Amniotic epithelial cell (primary cell): ENCODE measurements around the gene RADIL.

Source experiments
- DNase-seq: peaks from one replicate; pipeline ENCODE4 v3.0.0-alpha.2; 2010; ENCODE audit warnings: low read depth

RADIL gene

DNA sequence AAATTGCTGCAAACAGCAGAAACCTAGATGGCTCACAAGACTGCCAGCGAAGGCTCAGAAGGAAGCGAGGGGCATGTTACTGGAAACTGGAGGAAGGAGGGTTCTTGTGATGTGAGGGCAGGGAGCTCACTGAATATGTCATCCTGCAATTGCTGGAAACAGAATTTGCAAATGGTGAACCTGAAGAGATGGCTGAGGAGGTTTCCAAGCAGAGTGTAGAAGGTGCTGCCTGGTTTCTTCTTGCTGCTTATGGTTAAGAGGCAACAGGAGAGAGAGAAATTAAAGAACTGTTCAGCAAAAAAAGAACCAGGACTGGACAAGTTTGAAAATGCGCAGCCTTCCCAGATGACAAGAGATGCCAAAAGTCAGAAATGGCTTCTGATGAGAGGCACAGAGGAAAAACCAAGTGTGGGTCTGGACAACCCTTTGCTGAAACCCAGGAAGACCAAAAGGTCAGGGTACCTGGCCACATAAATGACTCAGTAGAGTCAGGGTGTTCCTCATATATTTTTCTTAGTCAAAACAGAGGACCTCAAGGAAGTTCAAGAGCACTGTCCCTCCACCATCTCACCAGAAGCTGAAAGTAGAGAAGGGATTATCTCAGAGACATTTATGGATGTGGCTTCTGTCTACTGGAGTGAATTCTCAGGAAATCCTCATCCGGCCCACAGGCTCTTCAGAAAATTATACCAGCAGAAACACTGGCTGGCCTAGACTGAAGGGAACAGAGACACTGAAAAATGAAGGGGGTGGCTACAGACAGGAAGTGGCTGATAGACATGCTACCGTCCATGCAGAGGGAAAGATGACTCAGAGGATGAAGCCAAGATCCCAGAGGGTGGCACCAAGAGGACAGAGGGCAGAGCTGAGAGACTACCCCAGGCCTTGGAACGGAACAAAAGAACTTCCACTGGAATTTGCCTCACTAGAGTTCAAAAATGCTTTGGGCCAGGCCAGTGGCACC is 31.8 kb downstream of the RADIL start:
- peak; percentile 10 for DNase-seq

DNA sequence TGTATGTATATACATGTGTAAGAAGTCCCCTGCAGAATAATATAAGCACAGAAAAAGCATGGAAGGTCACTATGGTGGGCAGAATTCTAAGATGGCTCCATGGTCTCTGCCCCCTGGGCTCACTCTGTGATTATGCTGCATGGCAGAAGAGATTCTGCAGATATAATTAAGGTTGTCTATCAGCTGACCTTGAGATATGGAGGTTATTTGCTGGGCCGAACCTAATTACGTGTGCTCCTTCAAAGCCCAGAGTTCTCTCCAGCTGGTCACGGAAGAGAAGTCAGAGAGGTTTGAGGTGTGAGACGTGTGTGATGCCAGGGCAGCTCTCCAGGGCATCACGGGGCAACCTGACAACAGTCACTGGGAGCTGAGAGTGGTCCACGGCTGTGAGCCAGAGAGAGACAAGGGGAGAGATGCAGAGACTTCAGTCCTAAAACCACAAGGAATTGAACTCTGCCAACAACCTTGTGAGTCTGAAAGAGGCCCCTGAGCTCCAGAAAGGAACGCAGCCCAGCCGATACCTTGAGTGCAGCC is 33.2 kb downstream of the RADIL start:
- no peak for DNase-seq

DNA sequence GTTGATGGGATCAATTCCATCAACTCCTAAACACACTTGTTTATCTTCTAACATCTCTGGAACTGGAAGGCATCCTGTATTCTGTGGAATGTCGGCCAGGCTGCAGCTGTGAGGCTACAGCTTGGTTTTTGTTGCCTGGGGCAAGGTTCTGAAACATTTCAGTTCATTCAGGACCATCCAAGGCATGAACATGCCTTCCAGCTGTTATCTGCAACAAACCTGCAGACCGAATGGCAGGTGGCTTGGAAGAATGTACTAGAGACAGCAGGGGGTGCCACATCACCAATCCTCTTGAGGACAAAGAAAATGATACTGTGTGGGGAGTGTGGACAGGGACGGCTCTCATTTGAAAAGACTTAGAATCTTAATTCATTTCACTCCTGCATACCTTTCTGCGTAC is 34.1 kb downstream of the RADIL start:
- DNase-seq: peak; percentile 32

DNA sequence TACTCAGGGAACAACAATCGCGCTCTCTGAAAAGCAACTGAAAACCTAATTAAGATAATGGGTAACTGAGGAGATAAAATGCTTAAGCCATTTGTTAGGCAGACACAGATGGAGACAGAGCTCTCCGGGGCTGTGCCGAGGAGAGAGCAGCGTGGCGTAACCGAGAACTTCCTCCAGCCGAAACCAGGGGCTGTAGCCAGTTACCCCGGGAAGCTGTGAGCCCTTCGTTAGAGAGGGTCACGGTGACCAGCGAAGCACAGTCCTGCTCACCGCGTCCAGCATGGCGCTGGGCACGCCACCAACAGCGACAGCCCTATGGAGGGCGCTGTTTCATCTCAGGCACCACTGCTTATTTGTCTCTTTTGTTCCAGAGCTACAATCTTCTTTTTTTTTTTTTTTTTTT is 37.8 kb downstream of the RADIL start:
- no peak for DNase-seq

DNA sequence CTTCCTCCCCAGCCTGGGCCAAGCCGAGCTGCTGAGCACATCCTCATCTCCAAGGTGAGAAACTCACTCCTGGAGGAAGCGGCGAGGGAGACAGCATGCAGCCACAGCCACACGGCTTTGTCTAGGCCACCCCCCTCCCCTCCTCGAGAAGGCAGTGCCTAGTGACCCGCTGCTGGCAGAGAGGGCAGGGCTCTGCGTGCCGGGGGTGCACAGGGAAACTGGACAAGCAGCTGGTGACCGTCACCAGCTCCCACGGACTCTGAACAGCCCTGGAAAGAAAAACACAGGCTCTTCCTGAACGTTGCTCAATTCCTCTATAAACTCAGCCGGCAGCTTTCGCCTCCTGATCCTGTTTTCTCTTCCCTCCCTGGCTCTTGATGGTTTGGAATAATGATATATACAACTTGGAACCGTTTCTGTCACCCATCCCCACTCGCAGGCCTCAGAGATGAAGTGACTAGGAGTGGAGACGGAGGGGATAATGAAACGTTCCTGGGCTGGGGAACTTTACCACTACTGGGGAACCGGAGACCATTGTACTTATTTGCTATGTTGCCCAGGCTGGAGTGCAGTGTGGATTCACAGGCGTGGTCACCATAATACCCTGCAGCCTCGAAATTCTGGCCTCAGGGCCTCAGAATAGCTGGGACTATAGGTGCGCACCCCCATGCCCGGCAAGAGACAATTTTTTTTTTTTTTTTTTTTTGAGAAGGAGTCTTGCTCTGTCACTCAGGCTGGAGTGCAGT is 41.0 kb downstream of the RADIL start:
- no peak for DNase-seq

DNA sequence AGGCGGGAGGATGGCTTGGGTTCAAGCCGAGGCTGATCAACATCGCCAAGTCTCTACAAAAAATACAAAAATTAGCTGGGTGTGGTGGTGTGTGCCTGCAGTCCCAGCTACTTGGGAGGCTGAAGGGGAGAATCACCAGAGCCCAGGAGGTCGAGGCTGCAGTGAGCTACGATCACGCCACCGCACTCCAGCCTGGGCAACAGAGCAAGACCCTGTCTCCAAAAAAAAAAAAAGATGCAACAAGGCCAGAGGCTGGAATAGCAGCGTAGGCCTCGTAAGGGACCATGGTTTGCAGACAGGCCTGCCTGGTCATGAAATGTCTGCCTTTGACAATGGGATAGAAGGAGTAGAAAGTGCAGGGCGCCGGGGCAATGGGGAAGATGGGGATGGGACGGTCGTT is 41.7 kb downstream of the RADIL start:
- no peak for DNase-seq

DNA sequence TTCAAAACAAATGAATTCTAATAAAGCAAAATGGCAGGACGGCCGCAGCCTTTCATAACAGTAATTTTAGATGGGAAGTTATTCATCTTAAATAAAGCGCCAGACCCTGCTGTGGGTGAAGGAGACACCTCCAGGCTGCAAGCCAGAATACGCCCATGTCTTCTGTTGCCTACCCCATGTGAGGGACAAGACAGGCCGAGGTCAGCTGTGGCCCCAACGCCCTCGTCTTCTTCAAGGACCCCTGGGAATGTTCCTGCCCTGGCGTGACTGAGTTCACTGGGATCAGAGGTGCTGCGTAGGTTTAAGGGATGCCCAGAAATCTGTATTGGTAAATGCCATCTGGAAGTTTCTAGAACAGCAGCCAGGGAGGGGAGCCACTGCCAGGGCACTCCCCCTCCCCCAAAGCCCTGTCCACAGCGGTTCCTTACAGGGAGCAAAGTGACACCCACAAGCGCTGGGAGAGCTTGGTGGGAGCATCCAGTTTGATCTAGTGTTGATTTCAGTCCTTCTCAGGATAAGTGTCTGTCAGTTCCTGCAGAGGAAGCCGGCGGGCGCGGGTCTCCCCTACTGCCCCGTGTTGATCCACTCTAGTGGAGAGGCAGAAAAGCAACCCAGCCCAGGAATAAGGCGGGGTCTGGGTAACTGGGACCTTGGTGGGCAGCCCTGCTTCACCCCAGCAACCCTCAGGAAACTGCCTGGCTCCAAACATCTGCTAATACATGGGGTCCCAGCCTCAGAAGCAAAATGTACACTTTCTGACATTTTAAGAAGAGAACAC is 42.3 kb downstream of the RADIL start:
- no peak for DNase-seq

DNA sequence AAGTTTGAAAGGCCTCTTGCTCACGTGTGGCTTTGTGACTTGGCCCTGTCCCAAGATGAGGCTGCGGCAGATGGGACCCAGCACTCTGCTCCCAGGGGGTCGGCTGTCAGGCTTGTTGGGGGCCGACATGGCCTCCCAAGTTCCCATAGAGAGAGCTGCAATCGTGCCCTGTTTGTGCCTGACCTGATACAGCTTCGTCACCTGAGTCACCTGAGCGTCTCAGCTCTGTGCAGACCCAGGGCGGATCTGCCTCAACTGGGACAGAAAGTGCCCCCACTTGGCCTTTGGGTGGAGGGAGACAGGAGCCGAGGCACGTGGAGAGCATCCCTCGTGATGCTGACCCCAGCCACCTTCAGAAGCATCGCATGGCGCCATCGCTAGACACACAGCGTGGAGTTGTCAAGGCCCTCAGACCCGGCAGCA is 43.4 kb downstream of the RADIL start:
- DNase-seq: no peak

DNA sequence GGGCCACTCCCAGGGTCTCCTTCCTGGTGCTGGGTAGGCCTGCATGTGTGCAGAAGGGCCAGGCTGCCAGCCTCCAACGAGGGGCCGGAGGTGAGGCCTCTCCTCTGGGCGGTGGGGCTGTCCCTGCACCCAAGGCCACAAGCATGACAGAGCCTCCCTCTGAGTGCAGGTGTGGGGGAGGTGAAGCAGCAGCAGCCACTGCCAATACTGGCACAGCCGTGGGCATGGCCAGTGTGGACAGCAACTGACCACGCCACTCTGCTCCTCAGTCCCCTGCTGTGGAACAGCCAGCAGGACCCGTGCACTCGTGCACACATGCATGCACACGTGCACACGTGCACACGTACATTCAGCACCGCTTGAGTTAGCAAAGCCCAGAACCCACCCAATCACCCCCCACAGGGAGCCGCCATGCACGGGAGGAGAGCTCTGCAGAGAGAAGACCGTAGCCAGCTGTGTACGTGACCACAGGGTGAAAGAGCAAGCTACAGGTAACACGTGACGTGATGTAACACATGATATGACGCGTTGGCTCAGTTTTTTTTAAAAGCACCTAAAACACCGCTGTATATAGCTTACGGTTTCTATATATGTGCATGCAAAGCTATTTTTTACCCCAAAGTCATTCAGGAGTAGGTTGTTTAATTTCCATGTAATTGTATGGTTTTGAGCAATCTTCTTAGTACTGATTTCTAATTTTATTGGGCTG is 44.7 kb downstream of the RADIL start:
- no peak for DNase-seq

DNA sequence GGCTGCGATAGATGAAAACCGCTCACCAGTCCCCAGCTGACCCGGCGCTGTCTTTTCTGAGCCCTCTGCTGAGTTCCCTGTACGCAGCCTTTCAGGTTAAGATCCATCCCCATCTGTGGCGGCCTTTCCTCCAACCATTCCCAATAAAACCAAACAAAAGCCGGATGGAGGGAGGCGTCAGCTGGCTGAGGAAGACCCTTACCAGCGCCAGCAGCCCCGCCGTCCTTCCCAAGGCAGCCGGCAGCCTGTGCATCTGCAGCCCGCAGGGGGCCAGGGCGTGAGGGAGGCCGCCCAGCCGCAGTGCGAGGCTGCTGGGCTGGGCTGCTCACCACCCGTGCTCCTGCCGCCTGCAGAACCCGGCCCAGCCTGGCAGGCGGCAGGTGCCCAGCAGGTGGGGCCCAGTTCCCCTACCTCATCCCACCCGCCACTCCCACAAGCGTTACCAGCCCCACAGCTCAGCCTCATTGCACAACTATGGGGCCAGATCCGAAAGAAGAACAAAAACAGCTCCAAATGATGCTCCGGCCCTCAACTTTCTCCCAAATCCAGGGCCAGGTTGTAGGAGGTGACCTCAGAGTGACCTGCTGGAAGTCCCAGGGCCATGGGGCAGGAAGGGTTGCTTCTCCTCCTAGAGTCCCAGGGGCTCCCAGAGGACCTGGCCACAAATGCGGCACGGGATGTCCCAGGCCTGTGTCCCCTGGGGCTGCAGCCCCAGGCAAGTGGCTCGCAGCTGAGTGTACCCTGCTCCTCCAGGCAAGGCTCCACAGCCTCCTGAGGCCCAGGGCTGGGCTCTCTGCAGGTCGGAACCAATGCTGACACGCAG is 45.5 kb downstream of the RADIL start:
- DNase-seq: no peak

DNA sequence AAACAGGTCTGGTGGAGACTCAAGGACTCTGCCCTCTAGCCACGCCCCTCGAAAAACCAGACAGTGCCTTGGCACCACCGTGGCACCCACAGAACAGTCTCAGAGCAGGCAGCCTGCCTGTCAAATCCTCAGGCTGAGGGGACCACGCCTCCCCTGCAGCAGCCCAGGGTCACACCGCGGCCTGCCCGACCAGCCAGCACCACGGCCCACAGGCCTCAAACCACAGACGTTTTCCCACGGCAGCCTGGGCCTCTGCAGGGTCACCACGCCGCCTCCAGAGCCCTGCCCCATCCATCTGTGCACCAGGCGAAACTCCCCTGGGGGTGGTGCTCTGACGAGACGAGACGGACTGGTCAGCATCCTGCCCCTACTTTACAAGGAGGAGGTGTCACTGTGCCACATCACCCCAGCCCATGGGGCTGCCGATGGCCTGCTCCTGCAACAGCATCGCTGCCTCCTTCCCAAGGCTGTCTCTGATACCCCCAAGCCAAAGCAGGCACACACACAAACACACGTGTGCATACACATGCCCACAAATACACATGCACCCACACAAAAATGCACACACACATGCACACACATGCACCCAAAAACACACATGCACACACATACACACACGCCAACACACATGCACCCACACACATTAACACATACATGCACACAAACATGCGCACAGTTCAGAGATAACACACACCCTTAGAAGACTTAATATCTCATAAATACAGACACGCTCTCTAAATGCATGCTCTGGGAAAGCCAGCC is 46.3 kb downstream of the RADIL start:
- no peak for DNase-seq

DNA sequence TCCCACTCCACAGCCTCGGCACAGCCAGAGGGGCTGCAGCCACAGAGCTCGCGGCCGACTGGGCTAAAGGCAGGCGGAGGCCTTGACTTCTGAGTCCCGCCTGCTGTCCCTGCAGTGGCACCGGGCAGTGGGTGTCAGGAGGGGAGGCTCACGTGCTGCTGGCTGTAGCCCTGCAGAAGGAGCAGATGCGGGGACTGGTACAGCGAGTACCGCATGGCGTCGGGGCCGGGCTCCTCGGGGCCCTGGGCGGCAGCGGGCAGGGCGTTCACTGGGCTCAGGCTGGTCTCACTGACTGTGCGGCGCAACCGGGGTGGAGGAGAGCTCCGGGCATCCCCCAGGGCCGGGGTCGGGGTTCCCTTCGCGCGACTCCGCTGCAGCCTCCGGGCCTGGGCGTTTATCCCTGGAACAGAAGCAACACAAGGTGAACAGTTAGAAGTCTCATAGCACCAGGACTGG is 47.3 kb downstream of the RADIL start:
- no peak for DNase-seq

DNA sequence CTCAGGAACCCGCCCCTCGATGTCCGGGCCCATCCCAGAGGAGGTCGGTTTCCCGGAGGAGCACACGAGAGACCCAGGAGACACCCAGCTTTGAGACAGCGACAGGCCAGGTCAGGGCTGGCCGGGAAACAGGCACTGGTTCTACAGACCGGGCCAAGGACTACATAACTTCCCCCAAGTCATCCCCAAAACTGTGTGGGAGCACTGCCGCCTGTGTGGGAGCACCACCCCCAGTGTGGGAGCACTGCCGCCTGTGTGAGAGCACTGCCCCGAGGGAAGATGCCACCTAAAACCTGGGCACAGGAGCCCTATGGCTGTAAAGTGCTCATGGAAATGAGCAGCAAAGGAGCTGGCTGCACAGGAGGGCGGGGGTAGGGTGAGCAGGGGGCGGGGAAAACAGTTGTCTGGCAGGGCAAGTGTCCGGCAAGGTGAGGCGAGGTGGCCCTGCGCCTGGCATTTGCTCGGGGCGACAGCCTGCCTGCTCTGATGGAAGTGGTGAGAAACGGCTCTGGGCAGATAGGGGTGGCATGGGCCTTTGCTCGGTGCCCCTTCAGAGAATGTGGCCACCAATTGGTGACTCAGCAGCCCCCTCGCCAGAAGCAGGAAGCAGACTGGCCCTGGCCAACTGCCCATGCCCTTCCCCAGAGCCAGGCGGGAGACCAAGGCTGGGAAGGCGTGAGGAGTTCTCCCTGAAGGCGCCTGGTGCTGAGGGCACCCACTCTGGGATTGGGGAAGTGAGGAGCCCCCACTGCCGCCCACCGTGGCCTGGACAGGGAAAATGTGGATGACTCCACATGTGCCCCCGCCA is 47.9 kb downstream of the RADIL start:
- DNase-seq: no peak

DNA sequence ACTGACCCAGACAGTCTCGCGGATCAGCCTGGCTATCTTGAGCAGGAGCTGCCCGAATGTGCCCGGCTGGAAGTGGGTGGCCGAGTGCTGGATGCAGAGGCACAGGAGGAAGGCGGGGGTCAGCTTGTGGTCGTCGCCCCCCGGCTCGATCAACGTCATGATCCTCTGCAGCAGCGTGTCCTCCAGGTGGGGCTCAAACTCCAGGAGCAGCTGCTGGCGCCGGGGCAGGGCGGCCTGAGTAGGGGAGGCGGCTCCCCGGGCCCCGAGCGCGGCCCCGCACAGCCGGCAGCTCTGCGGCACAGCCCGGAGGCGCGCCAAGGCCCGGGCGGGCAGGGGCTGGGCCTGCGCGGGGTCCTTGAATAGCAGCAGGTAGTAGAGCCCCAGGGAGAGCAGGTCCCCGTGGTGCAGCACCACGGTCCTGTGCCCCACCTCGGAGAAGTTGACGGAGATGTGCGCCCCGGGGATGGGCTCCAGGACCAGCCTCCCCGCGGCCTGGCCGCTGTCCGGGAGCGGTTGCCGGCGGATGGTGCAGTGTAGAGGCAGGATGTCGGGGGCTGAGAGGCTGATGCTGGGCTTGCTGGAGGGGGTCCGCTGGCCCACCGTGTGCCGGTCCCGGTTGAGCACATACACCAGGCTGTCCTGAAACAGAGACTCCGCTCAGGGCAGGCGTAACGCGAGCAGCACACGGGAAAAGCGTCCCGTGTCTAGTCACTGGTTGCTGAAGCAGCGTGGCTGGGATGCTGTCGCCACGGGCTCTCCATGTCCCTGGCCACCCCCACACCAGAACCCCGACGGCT is 48.7 kb downstream of the RADIL start:
- no peak for DNase-seq

DNA sequence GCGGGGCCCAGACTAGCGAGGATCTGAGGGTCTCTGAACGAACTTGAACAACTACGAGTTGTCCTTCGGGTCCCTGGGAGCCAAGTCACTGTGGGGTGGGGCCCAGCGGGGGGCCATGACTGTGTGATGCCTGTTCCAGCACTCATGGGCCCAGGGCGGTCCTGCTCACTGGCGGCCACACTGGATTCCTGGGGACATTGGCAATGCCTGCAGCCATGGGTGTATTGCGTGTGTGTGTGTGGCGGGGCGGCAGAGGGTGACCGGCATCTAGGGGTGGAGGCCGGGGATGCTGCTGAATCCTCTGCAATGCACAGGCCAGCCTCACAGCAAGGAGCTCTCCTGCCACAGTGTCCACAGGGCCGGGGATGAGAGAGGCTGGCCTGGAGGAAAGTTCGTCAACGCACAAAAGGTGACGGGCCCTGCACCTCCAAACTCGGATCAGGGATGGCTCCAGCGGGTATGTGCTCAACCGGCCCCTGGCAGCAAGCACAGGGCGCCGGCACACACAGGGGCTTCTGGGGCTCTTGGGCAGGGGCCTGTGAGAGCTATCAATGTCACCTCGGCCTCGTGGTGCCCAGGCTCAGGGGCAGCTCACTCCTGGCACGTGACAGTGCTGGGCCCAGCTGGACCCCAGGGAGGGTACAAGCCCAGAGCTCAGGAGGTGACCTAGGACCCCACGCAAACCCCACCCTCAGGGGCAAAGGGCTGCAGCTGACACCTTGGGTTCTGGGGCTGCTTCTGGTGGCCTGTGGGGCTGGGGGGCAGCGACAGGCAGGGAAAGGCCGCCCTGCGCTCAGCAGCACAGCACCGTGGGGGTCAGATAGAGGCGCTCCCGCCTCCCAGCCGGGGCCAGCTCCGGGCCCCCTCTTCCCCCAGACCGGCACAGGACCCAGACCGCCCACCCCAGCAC is 49.6 kb downstream of the RADIL start:
- DNase-seq: no peak

DNA sequence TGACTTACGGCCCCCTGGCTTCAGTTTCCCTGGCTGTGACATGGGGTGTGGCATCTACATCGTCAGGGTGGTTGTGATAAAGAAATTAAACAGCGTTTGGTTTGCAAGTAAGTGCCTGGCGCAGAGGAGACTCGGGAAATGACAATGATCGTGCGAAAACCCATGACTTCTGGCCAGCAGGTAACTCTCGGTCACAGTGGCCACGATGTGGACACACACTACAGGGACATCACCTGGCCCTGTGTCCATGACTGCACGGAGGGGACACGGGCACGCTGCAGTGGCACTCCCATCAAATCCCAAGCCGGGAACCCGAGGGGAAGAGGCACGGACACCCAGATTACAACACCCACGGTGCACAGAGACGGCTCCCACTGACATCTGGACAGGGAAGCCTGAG is 50.3 kb downstream of the RADIL start:
- no peak for DNase-seq

DNA sequence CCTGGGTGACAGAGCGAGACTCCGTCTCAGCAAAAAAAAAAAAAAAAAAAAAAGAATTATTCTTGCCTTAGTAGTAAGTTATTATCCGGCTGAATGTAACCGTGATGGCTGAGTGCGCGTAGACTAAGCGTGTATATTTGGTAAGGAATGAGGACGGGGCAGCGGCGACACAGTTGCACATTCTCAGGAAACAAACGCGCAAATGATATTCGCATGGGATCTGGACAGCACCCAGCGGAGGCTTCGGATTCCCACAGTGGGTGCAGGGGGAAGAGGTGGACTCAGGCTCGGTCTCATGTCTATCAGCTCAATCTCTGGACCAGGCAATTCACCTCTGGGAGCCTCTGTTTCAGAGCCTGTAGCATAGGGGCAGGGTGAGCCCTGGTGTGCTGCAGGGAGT is 50.8 kb downstream of the RADIL start:
- DNase-seq: no peak
